Inferior parietal cortex (tissue), 1 donor: ENCODE measurements around the gene LRP1B.
A peak's percentile ranks its signal among the peaks of the same experiment; 100 is the strongest.

Experiments
- DNase-seq: peaks from one replicate; pipeline ENCODE4 v3.0.0-alpha.2; 2016; ENCODE audit errors: extremely low spot score

The LRP1B gene

GRCh38 chr2:141770530-141770929 lies 360.3 kb downstream of the LRP1B start:
- no peak for DNase-seq

- DNase-seq = peak; percentile 9
Measured at GRCh38 chr2:141767691-141768090, 363.1 kb downstream of the LRP1B start.

GRCh38 chr2:141767051-141767450 lies 363.8 kb downstream of the LRP1B start:
- peak; percentile 33 for DNase-seq

GRCh38 chr2:141766225-141766624 lies 364.6 kb downstream of the LRP1B start:
- DNase-seq = peak; percentile 18

GRCh38 chr2:141748616-141749015 lies 382.2 kb downstream of the LRP1B start:
- no peak for DNase-seq

- DNase-seq = no peak
Measured at GRCh38 chr2:141741652-141742051, 389.2 kb downstream of the LRP1B start.

- no peak for DNase-seq
Measured at GRCh38 chr2:141737492-141738255, 393.1 kb downstream of the LRP1B start.

GRCh38 chr2:141736466-141736865 lies 394.4 kb downstream of the LRP1B start:
- no peak for DNase-seq

- DNase-seq = no peak
Measured at GRCh38 chr2:141728886-141729285, 401.9 kb downstream of the LRP1B start.

- no peak for DNase-seq
Measured at GRCh38 chr2:141728142-141728541, 402.7 kb downstream of the LRP1B start.

GRCh38 chr2:141724426-141724825 lies 406.4 kb downstream of the LRP1B start:
- DNase-seq = no peak

- no peak for DNase-seq
Measured at GRCh38 chr2:141723814-141724213, 407.0 kb downstream of the LRP1B start.

GRCh38 chr2:141720476-141720875 lies 410.3 kb downstream of the LRP1B start:
- no peak for DNase-seq

- DNase-seq = no peak
Measured at GRCh38 chr2:141714496-141714895, 416.3 kb downstream of the LRP1B start.

- DNase-seq = no peak
Measured at GRCh38 chr2:141711627-141712026, 419.2 kb downstream of the LRP1B start.

GRCh38 chr2:141710589-141711239 lies 420.1 kb downstream of the LRP1B start:
- DNase-seq = no peak

- DNase-seq = no peak
Measured at GRCh38 chr2:141709756-141710155, 421.1 kb downstream of the LRP1B start.

GRCh38 chr2:141707486-141707885 lies 423.3 kb downstream of the LRP1B start:
- DNase-seq = no peak

- no peak for DNase-seq
Measured at GRCh38 chr2:141704541-141704940, 426.3 kb downstream of the LRP1B start.

GRCh38 chr2:141703501-141703900 lies 427.3 kb downstream of the LRP1B start:
- DNase-seq = no peak

GRCh38 chr2:141701618-141702017 lies 429.2 kb downstream of the LRP1B start:
- no peak for DNase-seq

- no peak for DNase-seq
Measured at GRCh38 chr2:141699573-141699972, 431.2 kb downstream of the LRP1B start.

GRCh38 chr2:141698500-141698899 lies 432.3 kb downstream of the LRP1B start:
- DNase-seq = no peak
